ENCODE measurements around the gene TMEM247.

- no peak for TF ChIP-seq ARNT (IDR thresholded peaks at IDR 0.05)
- no peak for TF ChIP-seq SUZ12 (IDR thresholded peaks at IDR 0.05)
- TF ChIP-seq SP1 (IDR thresholded peaks at IDR 0.05): no peak
- no peak for TF ChIP-seq L3MBTL2 (conservative IDR thresholded peaks at IDR 0.05)
- no peak for TF ChIP-seq LEF1 (IDR thresholded peaks at IDR 0.05; ENCODE audit: borderline replicate concordance)
- no peak for TF ChIP-seq TARDBP (IDR thresholded peaks at IDR 0.05)
- no peak for TF ChIP-seq PKNOX1 (IDR thresholded peaks at IDR 0.05)
- TF ChIP-seq FOXM1 (IDR thresholded peaks at IDR 0.05; ENCODE audit: borderline replicate concordance): no peak
- TF ChIP-seq BHLHE40 (IDR thresholded peaks at IDR 0.05; ENCODE audit: borderline replicate concordance): no peak
- TF ChIP-seq FOXK2 (IDR thresholded peaks at IDR 0.05): no peak
- no peak for TF ChIP-seq CTBP1 (IDR thresholded peaks at IDR 0.05; ENCODE audit: borderline replicate concordance)
- TF ChIP-seq FOXA1 (IDR thresholded peaks at IDR 0.05): no peak
- TF ChIP-seq HDGF (IDR thresholded peaks at IDR 0.05; ENCODE audit: borderline replicate concordance): no peak
These were observed 9.0 kb downstream of the TMEM247 start for GRCh38 chr2:46488389-46488788.
